ENCODE results near the gene EOMES. TPM values are rescaled to one million over a fixed set of nuclear protein-coding genes. Genes with fewer than 3 reads are reported as not detected.

EOMES gene
- total and polyA plus RNA-seq, 8 donors: 0.05 to 0.41 (median 0.26) TPM

DNA sequence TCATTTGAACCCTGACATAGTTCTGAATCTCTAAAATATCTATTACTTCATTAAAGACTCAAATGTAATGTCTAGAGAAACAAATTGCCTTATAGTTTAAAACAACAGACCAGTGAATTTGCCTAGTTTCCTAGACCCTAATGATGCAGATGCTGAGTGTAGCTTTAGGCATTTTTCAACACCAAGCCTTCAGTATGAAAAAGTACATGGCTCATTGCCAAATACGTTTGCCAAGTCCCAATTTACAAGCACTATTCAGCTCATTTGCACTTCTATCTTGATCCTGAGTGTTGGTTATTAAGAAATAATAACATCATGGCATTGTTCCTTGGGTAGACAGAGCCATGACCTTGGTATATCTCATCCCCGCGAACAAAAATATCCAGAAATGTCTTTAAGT, 46.8 kb downstream of the EOMES start:
- intact Hi-C loops (cut with DNase I): no loop called here

DNA sequence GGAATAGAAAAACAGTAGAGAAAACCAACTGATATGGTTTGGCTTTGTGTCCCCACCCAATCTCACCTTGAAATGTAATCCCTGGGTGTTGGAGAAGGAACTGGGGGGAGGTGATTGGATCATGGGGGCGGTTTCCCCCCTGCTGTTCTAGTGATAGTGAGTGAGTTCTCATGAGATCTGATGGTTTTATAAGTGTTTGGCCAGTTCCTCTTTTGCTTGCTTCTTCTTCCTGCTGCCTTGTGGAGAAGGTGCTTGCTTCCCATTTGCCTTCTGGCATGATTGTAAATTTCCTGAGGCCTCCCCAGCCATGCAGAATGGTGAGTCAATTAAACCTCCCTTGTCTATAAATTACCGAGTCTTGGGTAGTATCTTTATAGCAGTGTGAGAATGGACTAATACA, 48.4 kb downstream of the EOMES start:
- no peak overlapping the region for H3K4me3 ChIP-seq
- FAIRE-seq (no peak), DNase-seq (no peak), ATAC-seq (no peak)
- H3K36me3 ChIP-seq: no peaks in the 10 kb centered on the region
- TF ChIP-seq, protein P1, sequence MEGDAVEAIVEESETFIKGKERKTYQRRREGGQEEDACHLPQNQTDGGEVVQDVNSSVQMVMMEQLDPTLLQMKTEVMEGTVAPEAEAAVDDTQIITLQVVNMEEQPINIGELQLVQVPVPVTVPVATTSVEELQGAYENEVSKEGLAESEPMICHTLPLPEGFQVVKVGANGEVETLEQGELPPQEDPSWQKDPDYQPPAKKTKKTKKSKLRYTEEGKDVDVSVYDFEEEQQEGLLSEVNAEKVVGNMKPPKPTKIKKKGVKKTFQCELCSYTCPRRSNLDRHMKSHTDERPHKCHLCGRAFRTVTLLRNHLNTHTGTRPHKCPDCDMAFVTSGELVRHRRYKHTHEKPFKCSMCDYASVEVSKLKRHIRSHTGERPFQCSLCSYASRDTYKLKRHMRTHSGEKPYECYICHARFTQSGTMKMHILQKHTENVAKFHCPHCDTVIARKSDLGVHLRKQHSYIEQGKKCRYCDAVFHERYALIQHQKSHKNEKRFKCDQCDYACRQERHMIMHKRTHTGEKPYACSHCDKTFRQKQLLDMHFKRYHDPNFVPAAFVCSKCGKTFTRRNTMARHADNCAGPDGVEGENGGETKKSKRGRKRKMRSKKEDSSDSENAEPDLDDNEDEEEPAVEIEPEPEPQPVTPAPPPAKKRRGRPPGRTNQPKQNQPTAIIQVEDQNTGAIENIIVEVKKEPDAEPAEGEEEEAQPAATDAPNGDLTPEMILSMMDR (IDR thresholded peaks at IDR 0.05): no peak
- H3K27me3 ChIP-seq: no peaks in the 10 kb centered on the region
- 84 to 86% methylated on average over 2 of the region's 2 CpGs for WGBS, 2 donors
- intact Hi-C loops (cut with DNase I): no loop called here
- H3K4me1 ChIP-seq: no peaks in the 10 kb centered on the region
- no peak overlapping the region for H3K27ac ChIP-seq
- H3K9me3 ChIP-seq: no peaks in the 10 kb centered on the region

More for the DNA sequence above, 46.8 kb downstream of the EOMES start:
- no peak for ATAC-seq
- DNase-seq: no peak
- TF ChIP-seq, protein P1 (IDR thresholded peaks at IDR 0.05): no peak
- Histone ChIP-seq H3K27ac (no peak overlapping the region), H3K27me3 (no peaks in the 10 kb centered on the region), H3K4me3 (no peak overlapping the region), H3K9me3 (no peaks in the 10 kb centered on the region), H3K36me3 (no peaks in the 10 kb centered on the region), H3K4me1 (no peaks in the 10 kb centered on the region)
- FAIRE-seq: no peak
- 59 to 61% methylated on average over 3 of the region's 3 CpGs for WGBS, 2 donors

GRCh38 chr3:27671101-27671500, 51.0 kb downstream of the EOMES start:
- H3K36me3 ChIP-seq: no peaks in the 10 kb centered on the region
- no peaks in the 10 kb centered on the region for H3K9me3 ChIP-seq
- H3K27ac ChIP-seq: no peak overlapping the region
- no peak overlapping the region for H3K4me3 ChIP-seq
- no peak for ATAC-seq
- no peaks in the 10 kb centered on the region for H3K4me1 ChIP-seq
- H3K27me3 ChIP-seq: no peaks in the 10 kb centered on the region
- 62 to 66% methylated on average over 6 of the region's 6 CpGs for WGBS, 2 donors
- FAIRE-seq: no peak
- DNase-seq: no peak
- TF ChIP-seq, protein P1 (IDR thresholded peaks at IDR 0.05): no peak
- intact Hi-C loops (cut with DNase I): no loop called here

- intact Hi-C loops (cut with DNase I): no loop called here
- Histone ChIP-seq H3K36me3 (no peaks in the 10 kb centered on the region), H3K4me3 (no peak overlapping the region), H3K27me3 (no peaks in the 10 kb centered on the region), H3K9me3 (no peaks in the 10 kb centered on the region), H3K4me1 (no peaks in the 10 kb centered on the region), H3K27ac (no peak overlapping the region)
- ATAC-seq: no peak
- TF ChIP-seq, protein P1 (IDR thresholded peaks at IDR 0.05): no peak
- no peak for FAIRE-seq
- no peak for DNase-seq
Measured at GRCh38 chr3:27670619-27671018, 51.5 kb downstream of the EOMES start.

- no peak for FAIRE-seq
- Histone ChIP-seq H3K27me3 (no peaks in the 10 kb centered on the region), H3K9me3 (no peaks in the 10 kb centered on the region), H3K4me3 (no peak overlapping the region), H3K4me1 (no peaks in the 10 kb centered on the region), H3K36me3 (no peaks in the 10 kb centered on the region), H3K27ac (no peak overlapping the region)
- intact Hi-C loops (cut with DNase I): loop anchor here in 1 of 3 donors (10.0 kb wide), 1 partner anchor 345 kb away; no protein-coding TSS in a partner anchor
- DNase-seq: no peak
- WGBS, 2 donors: 93% methylated on average over 2 of the region's 2 CpGs
- no peak for ATAC-seq
- TF ChIP-seq, protein P1 (IDR thresholded peaks at IDR 0.05): no peak
Measured at GRCh38 chr3:27669591-27669990, 52.5 kb downstream of the EOMES start.

All from pancreas (tissue), 10 donors.